ENCODE measurements around the gene CFLAR. TPM values are rescaled to one million over a fixed set of nuclear protein-coding genes. Genes with fewer than 3 reads are reported as not detected.

CFLAR gene
- total RNA-seq, 1 donor from 2014 or later: 46.1 TPM

DNA sequence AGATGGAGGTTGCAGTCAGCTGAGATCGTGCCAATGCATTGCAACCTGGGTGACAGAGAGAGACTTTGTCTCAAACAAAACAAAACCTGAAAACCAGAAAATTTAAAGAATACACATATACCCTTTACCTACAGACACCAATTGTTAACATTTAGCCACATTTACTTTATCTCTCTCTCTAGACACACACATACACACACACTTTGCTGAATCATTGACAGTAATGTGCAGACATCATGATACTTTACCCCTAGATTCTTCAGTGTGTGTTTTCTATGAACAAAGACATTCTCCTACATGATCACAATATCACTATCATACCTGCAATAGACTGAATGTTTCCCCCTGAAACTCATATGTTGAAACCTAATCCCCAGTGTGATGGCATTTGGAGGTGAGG lies 10.2 kb upstream of the CFLAR start:
- H3K4me3 Mint-ChIP-seq (ENCODE audit: low read depth): no peak overlapping the region
- DNase-seq (ENCODE audit: low spot score, unreplicated experiment): no peak
- H3K9me3 Mint-ChIP-seq (ENCODE audit: low read depth): no peaks in the 10 kb centered on the region
- TF ChIP-seq, protein P1, sequence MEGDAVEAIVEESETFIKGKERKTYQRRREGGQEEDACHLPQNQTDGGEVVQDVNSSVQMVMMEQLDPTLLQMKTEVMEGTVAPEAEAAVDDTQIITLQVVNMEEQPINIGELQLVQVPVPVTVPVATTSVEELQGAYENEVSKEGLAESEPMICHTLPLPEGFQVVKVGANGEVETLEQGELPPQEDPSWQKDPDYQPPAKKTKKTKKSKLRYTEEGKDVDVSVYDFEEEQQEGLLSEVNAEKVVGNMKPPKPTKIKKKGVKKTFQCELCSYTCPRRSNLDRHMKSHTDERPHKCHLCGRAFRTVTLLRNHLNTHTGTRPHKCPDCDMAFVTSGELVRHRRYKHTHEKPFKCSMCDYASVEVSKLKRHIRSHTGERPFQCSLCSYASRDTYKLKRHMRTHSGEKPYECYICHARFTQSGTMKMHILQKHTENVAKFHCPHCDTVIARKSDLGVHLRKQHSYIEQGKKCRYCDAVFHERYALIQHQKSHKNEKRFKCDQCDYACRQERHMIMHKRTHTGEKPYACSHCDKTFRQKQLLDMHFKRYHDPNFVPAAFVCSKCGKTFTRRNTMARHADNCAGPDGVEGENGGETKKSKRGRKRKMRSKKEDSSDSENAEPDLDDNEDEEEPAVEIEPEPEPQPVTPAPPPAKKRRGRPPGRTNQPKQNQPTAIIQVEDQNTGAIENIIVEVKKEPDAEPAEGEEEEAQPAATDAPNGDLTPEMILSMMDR (IDR thresholded peaks at IDR 0.05; ENCODE audit: unreplicated experiment): no peak
- peaks cover 5% of the 10 kb centered on the region for H3K4me1 Mint-ChIP-seq (ENCODE audit: low read depth)
- peaks cover 2% of the 10 kb centered on the region for H3K36me3 Mint-ChIP-seq (ENCODE audit: insufficient read depth)
- H3K27me3 Mint-ChIP-seq: no peaks in the 10 kb centered on the region
- H3K27ac Mint-ChIP-seq: no peak overlapping the region

DNA sequence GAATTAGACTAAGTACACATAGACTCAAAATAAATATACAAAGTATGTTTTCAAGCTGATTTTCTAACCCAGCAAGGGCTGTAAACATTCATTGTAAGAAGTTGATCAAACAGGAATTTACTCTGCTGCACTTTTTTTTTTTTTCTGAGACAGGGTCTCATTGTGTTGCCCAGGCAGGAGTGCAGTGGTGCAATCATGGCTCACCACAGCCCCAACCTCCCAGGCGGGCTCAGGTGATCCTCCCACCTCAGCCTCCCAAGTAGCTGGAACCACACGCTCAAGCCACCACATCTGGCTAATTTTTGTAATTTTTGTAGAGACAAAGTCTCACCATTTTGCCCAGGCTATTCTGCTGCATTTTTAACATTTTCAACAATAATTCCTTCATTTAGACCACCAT lies 8.3 kb upstream of the CFLAR start:
- H3K9me3 Mint-ChIP-seq (ENCODE audit: low read depth): no peaks in the 10 kb centered on the region
- H3K4me1 Mint-ChIP-seq (ENCODE audit: low read depth): peaks cover 5% of the 10 kb centered on the region
- no peaks in the 10 kb centered on the region for H3K27me3 Mint-ChIP-seq
- H3K36me3 Mint-ChIP-seq (ENCODE audit: insufficient read depth): peaks cover 2% of the 10 kb centered on the region
- no peak for DNase-seq (ENCODE audit: low spot score, unreplicated experiment)
- TF ChIP-seq, protein P1 (IDR thresholded peaks at IDR 0.05; ENCODE audit: unreplicated experiment): no peak
- peak overlapping the region; percentile 29 for H3K27ac Mint-ChIP-seq
- H3K4me3 Mint-ChIP-seq (ENCODE audit: low read depth): no peak overlapping the region

DNA sequence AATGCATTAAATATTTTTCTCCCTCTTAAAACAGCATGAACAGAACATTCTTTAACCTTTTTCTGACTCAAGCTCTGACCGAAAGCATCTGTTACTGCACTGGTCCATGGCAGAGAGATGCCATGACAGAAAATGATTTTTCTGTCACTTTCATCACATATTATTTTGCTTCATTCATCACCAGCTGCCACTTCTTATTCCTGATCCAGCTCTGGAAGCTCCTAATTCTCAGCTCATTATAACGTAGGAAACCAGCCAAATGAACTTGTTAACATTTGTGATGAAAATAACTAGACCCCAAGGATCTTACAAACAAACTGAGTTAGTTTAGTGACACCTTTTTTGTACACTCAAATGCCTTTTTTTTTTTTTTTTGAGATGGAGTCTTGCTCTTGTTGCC lies 7.6 kb upstream of the CFLAR start:
- TF ChIP-seq, protein P1 (IDR thresholded peaks at IDR 0.05; ENCODE audit: unreplicated experiment): no peak
- Mint-ChIP-seq H3K27ac (no peak overlapping the region), H3K4me3 (ENCODE audit: low read depth) (no peak overlapping the region), H3K4me1 (ENCODE audit: low read depth) (peaks cover 5% of the 10 kb centered on the region), H3K36me3 (ENCODE audit: insufficient read depth) (peaks cover 2% of the 10 kb centered on the region), H3K9me3 (ENCODE audit: low read depth) (no peaks in the 10 kb centered on the region), H3K27me3 (no peaks in the 10 kb centered on the region)
- no peak for DNase-seq (ENCODE audit: low spot score, unreplicated experiment)

DNA sequence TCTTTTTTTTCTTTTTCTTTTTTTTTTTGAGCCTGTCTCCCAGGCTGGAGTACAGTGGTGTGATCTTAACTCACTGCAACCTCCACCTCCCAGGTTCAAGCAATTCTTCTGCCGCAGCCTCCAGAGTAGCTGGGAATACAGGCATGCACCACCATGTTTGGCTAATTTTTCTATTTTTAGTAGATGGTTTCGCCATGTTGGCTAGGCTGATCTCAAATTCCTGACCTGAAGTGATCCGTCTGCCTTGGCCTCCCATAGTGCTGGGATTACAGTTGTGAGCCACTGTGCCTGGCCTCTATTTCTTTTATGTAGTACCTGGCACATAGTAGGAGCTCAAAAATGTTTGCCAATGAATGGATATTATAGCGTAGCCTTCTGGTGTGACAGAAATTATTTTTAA lies 6.8 kb upstream of the CFLAR start:
- no peaks in the 10 kb centered on the region for H3K9me3 Mint-ChIP-seq (ENCODE audit: low read depth)
- no peak for DNase-seq (ENCODE audit: low spot score, unreplicated experiment)
- H3K4me3 Mint-ChIP-seq (ENCODE audit: low read depth): no peak overlapping the region
- H3K4me1 Mint-ChIP-seq (ENCODE audit: low read depth): peaks cover 5% of the 10 kb centered on the region
- H3K36me3 Mint-ChIP-seq (ENCODE audit: insufficient read depth): peaks cover 2% of the 10 kb centered on the region
- H3K27ac Mint-ChIP-seq: no peak overlapping the region
- no peaks in the 10 kb centered on the region for H3K27me3 Mint-ChIP-seq
- TF ChIP-seq, protein P1 (IDR thresholded peaks at IDR 0.05; ENCODE audit: unreplicated experiment): no peak

DNA sequence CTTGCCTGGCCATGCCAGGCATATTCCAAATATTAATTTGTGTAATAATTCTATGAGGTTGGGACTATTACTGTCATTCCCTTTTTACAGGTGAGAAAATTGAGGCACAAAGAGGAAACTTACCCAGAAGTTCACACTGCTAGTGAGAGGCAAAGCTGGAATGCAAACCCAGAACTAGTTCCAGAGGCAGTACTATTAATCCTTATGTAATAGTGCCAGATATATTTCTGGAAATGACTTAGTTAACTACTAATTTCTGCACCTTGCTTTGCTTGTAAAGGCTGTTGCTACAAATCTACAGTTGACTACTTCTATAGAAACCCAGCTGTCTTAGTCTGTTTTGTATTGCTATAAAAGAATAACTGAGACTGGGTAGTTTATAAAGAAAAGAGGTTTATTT lies 5.3 kb upstream of the CFLAR start:
- TF ChIP-seq, protein P1 (IDR thresholded peaks at IDR 0.05; ENCODE audit: unreplicated experiment): no peak
- H3K9me3 Mint-ChIP-seq (ENCODE audit: low read depth): no peaks in the 10 kb centered on the region
- peaks cover 8% of the 10 kb centered on the region for H3K4me1 Mint-ChIP-seq (ENCODE audit: low read depth)
- H3K27me3 Mint-ChIP-seq: no peaks in the 10 kb centered on the region
- no peak overlapping the region for H3K27ac Mint-ChIP-seq
- H3K4me3 Mint-ChIP-seq (ENCODE audit: low read depth): no peak overlapping the region
- peaks cover 2% of the 10 kb centered on the region for H3K36me3 Mint-ChIP-seq (ENCODE audit: insufficient read depth)
- no peak for DNase-seq (ENCODE audit: low spot score, unreplicated experiment)
